ENCODE data around the gene KLHDC8A. TPM values are rescaled to one million over a fixed set of nuclear protein-coding genes. Genes with fewer than 3 reads are reported as not detected.

Gene KLHDC8A
- total RNA-seq, 1 donor: not detected

GRCh38 chr1:205339197-205339702, 17.5 kb downstream of the KLHDC8A start:
- H3K4me3 ChIP-seq (ENCODE audit: low read depth, low read length): no peak overlapping the region
- no peak for DNase-seq (ENCODE audit: low read depth)
- TF ChIP-seq CTCF (IDR thresholded peaks at IDR 0.05; ENCODE audit: insufficient read depth, low read length): no peak

GRCh38 chr1:205338011-205338410, 18.7 kb downstream of the KLHDC8A start:
- TF ChIP-seq CTCF (IDR thresholded peaks at IDR 0.05; ENCODE audit: insufficient read depth, low read length): no peak
- no peak overlapping the region for H3K4me3 ChIP-seq (ENCODE audit: low read depth, low read length)
- DNase-seq (ENCODE audit: low read depth): no peak

- DNase-seq (ENCODE audit: low read depth): no peak
These were observed 19.2 kb downstream of the KLHDC8A start for GRCh38 chr1:205337481-205337880.

GRCh38 chr1:205335692-205336091, 21.0 kb downstream of the KLHDC8A start:
- no peak overlapping the region for H3K4me3 ChIP-seq (ENCODE audit: low read depth, low read length)
- peak; percentile 97 for TF ChIP-seq CTCF (IDR thresholded peaks at IDR 0.05; ENCODE audit: insufficient read depth, low read length)
- peak; percentile 72 for DNase-seq (ENCODE audit: low read depth)

More at GRCh38 chr1:205337481-205337880, 19.2 kb downstream of the KLHDC8A start:
- no peak for TF ChIP-seq CTCF (IDR thresholded peaks at IDR 0.05; ENCODE audit: insufficient read depth, low read length)
- H3K4me3 ChIP-seq (ENCODE audit: low read depth, low read length): no peak overlapping the region

- DNase-seq (ENCODE audit: low read depth): no peak
- no peak for TF ChIP-seq CTCF (IDR thresholded peaks at IDR 0.05; ENCODE audit: insufficient read depth, low read length)
- H3K4me3 ChIP-seq (ENCODE audit: low read depth, low read length): no peak overlapping the region
These were observed 24.5 kb downstream of the KLHDC8A start for GRCh38 chr1:205332015-205332791.

GRCh38 chr1:205330150-205330549, 26.6 kb downstream of the KLHDC8A start:
- H3K4me3 ChIP-seq (ENCODE audit: low read depth, low read length): no peak overlapping the region
- DNase-seq (ENCODE audit: low read depth): no peak
- TF ChIP-seq CTCF (IDR thresholded peaks at IDR 0.05; ENCODE audit: insufficient read depth, low read length): no peak

Measured in fibroblast of the aortic adventitia (primary cell).